Fibroblast of mammary gland (primary cell): Measurements from ENCODE around the gene MLKL.

Source experiments
- DNase-seq: peaks from one replicate; pipeline ENCODE4 v3.0.0-alpha.2; 2010; ENCODE audit warnings: low read depth
- H3K4me3 ChIP-seq: 2 replicates; pipeline ENCODE4 v1.5.1; 2011; ENCODE audit warnings: low read depth, mild to moderate bottlenecking, low read length, moderate library complexity; ENCODE audit not compliant: control insufficient read depth
- TF ChIP-seq, protein P1 (sequence below): conservative IDR thresholded peaks from 2 replicates; pipeline ENCODE4 v1.5.1; 2011; ENCODE audit warnings: low read depth, low read length, inconsistent platforms; ENCODE audit not compliant: control insufficient read depth, insufficient read depth

Gene MLKL

GRCh38 chr16:74734361-74735161 lies 33.9 kb upstream of the MLKL start:
- DNase-seq, result no peak
- TF ChIP-seq, protein P1, sequence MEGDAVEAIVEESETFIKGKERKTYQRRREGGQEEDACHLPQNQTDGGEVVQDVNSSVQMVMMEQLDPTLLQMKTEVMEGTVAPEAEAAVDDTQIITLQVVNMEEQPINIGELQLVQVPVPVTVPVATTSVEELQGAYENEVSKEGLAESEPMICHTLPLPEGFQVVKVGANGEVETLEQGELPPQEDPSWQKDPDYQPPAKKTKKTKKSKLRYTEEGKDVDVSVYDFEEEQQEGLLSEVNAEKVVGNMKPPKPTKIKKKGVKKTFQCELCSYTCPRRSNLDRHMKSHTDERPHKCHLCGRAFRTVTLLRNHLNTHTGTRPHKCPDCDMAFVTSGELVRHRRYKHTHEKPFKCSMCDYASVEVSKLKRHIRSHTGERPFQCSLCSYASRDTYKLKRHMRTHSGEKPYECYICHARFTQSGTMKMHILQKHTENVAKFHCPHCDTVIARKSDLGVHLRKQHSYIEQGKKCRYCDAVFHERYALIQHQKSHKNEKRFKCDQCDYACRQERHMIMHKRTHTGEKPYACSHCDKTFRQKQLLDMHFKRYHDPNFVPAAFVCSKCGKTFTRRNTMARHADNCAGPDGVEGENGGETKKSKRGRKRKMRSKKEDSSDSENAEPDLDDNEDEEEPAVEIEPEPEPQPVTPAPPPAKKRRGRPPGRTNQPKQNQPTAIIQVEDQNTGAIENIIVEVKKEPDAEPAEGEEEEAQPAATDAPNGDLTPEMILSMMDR, result no peak
- H3K4me3 ChIP-seq, result no peak overlapping the region

- no peak for DNase-seq
- H3K4me3 ChIP-seq, result no peak overlapping the region
- TF ChIP-seq, protein P1, result no peak
Measured at GRCh38 chr16:74732707-74733350, 32.2 kb upstream of the MLKL start.

- no peak overlapping the region for H3K4me3 ChIP-seq
- TF ChIP-seq, protein P1, result no peak
- no peak for DNase-seq
Measured at GRCh38 chr16:74731853-74732477, 31.3 kb upstream of the MLKL start.

DNA sequence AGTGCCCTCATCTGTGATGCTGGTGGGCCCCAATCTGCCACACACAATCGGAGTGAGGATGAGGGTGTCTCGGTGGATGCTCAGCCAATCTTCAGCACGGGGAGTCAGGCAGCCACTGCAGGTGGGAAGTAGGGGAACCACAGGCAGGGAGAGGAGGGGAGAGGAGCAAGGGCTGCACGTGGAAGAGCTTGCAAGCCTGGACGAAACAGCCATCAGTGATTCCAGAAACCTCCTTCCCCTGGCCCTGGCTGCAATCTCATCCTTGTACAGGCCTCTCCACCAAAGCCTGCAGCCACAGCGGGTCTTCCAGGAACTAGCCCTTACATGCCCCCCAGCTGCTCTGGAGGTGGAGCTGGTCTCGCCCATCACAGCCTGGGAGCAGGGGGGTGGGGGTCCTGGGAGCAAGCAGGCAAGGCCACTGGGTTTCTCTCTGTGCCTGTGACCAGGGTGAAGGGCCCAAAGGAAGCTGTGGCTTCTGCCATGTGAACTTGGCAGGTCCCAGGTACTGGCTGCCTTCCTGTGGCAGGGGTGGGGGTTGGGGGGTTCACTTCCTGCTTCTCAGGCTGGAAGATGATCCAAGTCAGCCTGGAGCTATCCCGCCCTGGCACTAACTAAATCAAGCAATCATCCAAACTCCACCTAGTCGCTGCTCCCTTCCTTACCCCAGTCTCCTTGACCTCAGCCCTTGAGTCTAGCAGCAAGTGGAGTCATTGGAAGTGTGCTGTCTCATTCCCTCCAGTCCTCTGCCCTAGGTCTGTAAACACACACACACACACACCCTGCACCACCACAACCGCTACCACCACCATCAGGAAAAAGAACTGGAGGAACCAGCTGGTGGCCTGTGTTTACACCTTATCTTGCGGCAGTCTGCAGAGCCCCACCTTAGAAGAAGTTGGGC lies 29.4 kb upstream of the MLKL start:
- no peak for DNase-seq
- TF ChIP-seq, protein P1, result no peak
- H3K4me3 ChIP-seq, result no peak overlapping the region

DNA sequence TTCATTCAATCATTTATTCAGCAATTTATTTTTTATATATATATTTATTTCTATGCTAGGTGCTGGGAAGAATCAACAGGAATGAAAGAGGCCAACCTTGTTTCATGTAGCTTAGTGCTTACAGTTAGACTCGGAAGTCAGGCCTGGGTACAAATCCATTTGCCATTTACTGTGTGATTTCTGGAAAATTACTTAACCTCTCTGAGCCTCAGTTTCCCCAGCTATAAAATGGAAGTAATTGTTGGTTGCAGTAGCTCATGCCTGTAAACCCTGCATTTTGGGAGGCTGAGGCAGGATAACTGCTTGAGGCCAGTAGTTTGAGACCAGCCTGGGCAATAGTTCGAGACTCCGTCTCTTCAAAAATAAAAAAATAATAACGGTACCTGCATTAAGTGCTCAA lies 27.2 kb upstream of the MLKL start:
- H3K4me3 ChIP-seq, result no peak overlapping the region
- TF ChIP-seq, protein P1, result no peak

GRCh38 chr16:74726716-74727115 lies 26.1 kb upstream of the MLKL start:
- H3K4me3 ChIP-seq, result no peak overlapping the region
- TF ChIP-seq, protein P1, result peak; percentile 61
- DNase-seq, result peak; percentile 40

More for the DNA sequence above, 27.2 kb upstream of the MLKL start:
- DNase-seq, result no peak
